Astrocyte (in vitro differentiated cells and primary cell): Measurements from ENCODE around the gene PELI2. TPM values are rescaled to one million over a fixed set of nuclear protein-coding genes. Genes with fewer than 3 reads are reported as not detected.
A peak's percentile ranks its signal among the peaks of the same experiment; 100 is the strongest.

Experiments used
- DNase-seq: peaks from one replicate; pipeline ENCODE4 v3.0.0-alpha.2; 2010; ENCODE audit warnings: low read depth
- FAIRE-seq: peaks from 2 replicates; lab custom pipeline; 2011; peaks lifted over from hg19 to GRCh38; lab: Jason Lieb, UNC
- H2AFZ ChIP-seq: 2 replicates; pipeline ENCODE4 v1.6.0; 2012; ENCODE audit warnings: low read depth, low read length, inconsistent platforms
- H3K27ac ChIP-seq: 2 replicates; pipeline ENCODE4 v1.5.1; 2011; ENCODE audit warnings: low read depth, low read length, inconsistent platforms
- H3K27me3 ChIP-seq: 2 replicates; pipeline ENCODE4 v1.6.0; 2011; ENCODE audit warnings: low read length, inconsistent platforms; ENCODE audit not compliant: insufficient read depth
- H3K36me3 ChIP-seq: 2 replicates; pipeline ENCODE4 v1.5.1; 2011; ENCODE audit warnings: low read length, inconsistent platforms; ENCODE audit not compliant: insufficient read depth
- H3K4me1 ChIP-seq: 2 replicates; pipeline ENCODE4 v1.5.1; 2011; ENCODE audit warnings: low read length, inconsistent platforms; ENCODE audit not compliant: insufficient read depth
- H3K4me2 ChIP-seq: 2 replicates; pipeline ENCODE4 v1.6.0; 2012; ENCODE audit warnings: low read length, inconsistent platforms
- H3K4me3 ChIP-seq: 2 replicates; pipeline ENCODE4 v1.5.1; 2011; ENCODE audit warnings: low read depth, mild to moderate bottlenecking, low read length, inconsistent platforms; ENCODE audit not compliant: insufficient read depth
- H3K79me2 ChIP-seq: 2 replicates; pipeline ENCODE4 v1.6.0; 2012; ENCODE audit warnings: mild to moderate bottlenecking, low read length, inconsistent platforms; ENCODE audit not compliant: insufficient read depth
- H3K9ac ChIP-seq: 2 replicates; pipeline ENCODE4 v1.6.0; 2012; ENCODE audit warnings: mild to moderate bottlenecking, low read length, inconsistent platforms
- H3K9me3 ChIP-seq: 2 replicates; pipeline ENCODE4 v1.5.1; 2012; ENCODE audit warnings: low read depth, mild to moderate bottlenecking, low read length, inconsistent platforms; ENCODE audit not compliant: insufficient read depth
- H4K20me1 ChIP-seq: 2 replicates; pipeline ENCODE4 v1.6.0; 2012; ENCODE audit warnings: low read length, inconsistent platforms; ENCODE audit not compliant: insufficient read depth
- H3K27ac Mint-ChIP-seq: one replicate; pipeline ENCODE4 v1.8.0; 2021; ENCODE audit warnings: mild to moderate bottlenecking, mixed read lengths; ENCODE audit not compliant: unreplicated experiment
- H3K27me3 Mint-ChIP-seq: one replicate; pipeline ENCODE4 v1.8.0; 2021; ENCODE audit warnings: low read depth, mixed read lengths; ENCODE audit not compliant: unreplicated experiment
- H3K36me3 Mint-ChIP-seq: one replicate; pipeline ENCODE4 v1.8.0; 2021; ENCODE audit warnings: low read depth, mixed read lengths; ENCODE audit not compliant: unreplicated experiment
- H3K4me1 Mint-ChIP-seq: one replicate; pipeline ENCODE4 v1.8.0; 2021; ENCODE audit warnings: low read depth, mixed read lengths; ENCODE audit not compliant: unreplicated experiment
- H3K4me3 Mint-ChIP-seq: one replicate; pipeline ENCODE4 v1.8.0; 2021; ENCODE audit warnings: mild to moderate bottlenecking, moderate library complexity, mixed read lengths; ENCODE audit not compliant: unreplicated experiment
- H3K9me3 Mint-ChIP-seq: one replicate; pipeline ENCODE4 v1.8.0; 2021; ENCODE audit warnings: mild to moderate bottlenecking, mixed read lengths; ENCODE audit not compliant: unreplicated experiment
- CTCF ChIP-seq: IDR thresholded peaks from 2 replicates; pipeline ENCODE4 v1.5.1; 2011; ENCODE audit warnings: low read depth, mild to moderate bottlenecking, inconsistent platforms, low read length, moderate library complexity; ENCODE audit not compliant: insufficient read depth
- EZH2 ChIP-seq: IDR thresholded peaks from 2 replicates; pipeline ENCODE4 v1.6.1; 2012; ENCODE audit warnings: mild to moderate bottlenecking, low read length, inconsistent platforms; ENCODE audit not compliant: insufficient read depth
- total RNA-seq: library from RNA; stranded (reverse); gene quantifications from 2 replicates; pipeline ENCODE4 v1.2.1, GENCODE V29; 2021

Gene PELI2
- total RNA-seq, 1 donor from 2014 or later = 5.3 TPM

DNA sequence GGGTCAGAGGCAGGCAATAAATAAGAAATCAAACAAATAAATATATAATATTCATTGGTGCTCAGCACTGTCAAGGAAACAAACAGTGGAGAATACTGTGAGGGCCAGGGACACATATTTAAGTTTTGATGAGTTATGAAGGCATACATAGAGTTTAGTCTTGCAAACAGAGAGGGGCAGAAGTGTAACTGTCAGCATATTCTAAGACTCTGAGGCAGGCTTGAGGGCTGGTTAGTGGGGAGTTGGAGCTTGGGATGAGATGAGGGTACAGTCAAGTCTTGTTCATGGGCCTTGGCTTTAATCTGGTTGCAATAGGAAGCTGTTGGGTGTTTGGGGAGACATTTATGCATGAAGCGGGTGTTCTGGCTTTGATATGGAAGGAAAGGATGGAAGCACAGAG lies 78.9 kb downstream of the PELI2 start:
- no peak overlapping the region for H3K27ac ChIP-seq
- no peak overlapping the region for H3K27ac Mint-ChIP-seq
- TF ChIP-seq CTCF (no peak), EZH2 (no peak)

DNA sequence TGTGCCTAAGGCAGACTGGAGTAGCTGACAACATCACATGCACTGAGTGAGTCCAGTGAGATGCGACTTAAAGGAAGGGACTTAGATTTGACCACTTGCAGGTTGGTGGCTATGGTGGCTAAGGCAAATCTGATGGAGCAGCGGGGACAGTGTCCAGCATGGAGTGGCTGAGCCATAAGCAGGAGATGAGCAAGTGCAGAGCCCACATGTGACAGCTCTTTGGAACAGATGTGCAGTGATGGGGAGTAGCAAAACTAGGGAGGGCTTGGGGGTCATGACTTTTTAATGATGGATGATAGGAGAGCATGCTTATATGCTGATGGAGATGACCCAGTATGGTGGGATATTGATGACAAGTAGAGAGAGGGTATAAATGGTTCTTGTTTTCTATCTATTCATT lies 80.2 kb downstream of the PELI2 start:
- peak overlapping the region; percentile 93 for H3K27ac ChIP-seq
- no peaks in the 10 kb centered on the region for H3K36me3 ChIP-seq
- Mint-ChIP-seq H3K4me1 (peaks cover 15% of the 10 kb centered on the region), H3K9me3 (no peaks in the 10 kb centered on the region), H3K27ac (no peak overlapping the region), H3K36me3 (no peaks in the 10 kb centered on the region), H3K27me3 (no peaks in the 10 kb centered on the region), H3K4me3 (no peak overlapping the region)
- H3K79me2 ChIP-seq = peaks cover 3% of the 10 kb centered on the region
- FAIRE-seq (no peak), DNase-seq (no peak)
- no peak for TF ChIP-seq CTCF
- no peak for TF ChIP-seq EZH2
- peaks cover 29% of the 10 kb centered on the region for H3K4me1 ChIP-seq
- H3K4me3 ChIP-seq = no peak overlapping the region
- no peak overlapping the region for H2AFZ ChIP-seq
- no peaks in the 10 kb centered on the region for H3K9me3 ChIP-seq
- H4K20me1 ChIP-seq = no peaks in the 10 kb centered on the region
- no peaks in the 10 kb centered on the region for H3K27me3 ChIP-seq
- H3K9ac ChIP-seq = no peak overlapping the region
- no peak overlapping the region for H3K4me2 ChIP-seq

More for the DNA sequence above, 78.9 kb downstream of the PELI2 start:
- H3K36me3 Mint-ChIP-seq = no peaks in the 10 kb centered on the region
- DNase-seq (no peak), FAIRE-seq (no peak)
- Histone ChIP-seq H3K9me3 (no peaks in the 10 kb centered on the region), H3K9ac (no peak overlapping the region), H3K4me1 (peaks cover 34% of the 10 kb centered on the region), H3K79me2 (peaks cover 3% of the 10 kb centered on the region), H3K27me3 (no peaks in the 10 kb centered on the region), H4K20me1 (no peaks in the 10 kb centered on the region), H3K36me3 (no peaks in the 10 kb centered on the region), H3K4me2 (no peak overlapping the region), H2AFZ (no peak overlapping the region), H3K4me3 (no peak overlapping the region)
- no peaks in the 10 kb centered on the region for H3K9me3 Mint-ChIP-seq
- H3K4me1 Mint-ChIP-seq = peaks cover 18% of the 10 kb centered on the region
- H3K27me3 Mint-ChIP-seq = no peaks in the 10 kb centered on the region
- no peak overlapping the region for H3K4me3 Mint-ChIP-seq

DNA sequence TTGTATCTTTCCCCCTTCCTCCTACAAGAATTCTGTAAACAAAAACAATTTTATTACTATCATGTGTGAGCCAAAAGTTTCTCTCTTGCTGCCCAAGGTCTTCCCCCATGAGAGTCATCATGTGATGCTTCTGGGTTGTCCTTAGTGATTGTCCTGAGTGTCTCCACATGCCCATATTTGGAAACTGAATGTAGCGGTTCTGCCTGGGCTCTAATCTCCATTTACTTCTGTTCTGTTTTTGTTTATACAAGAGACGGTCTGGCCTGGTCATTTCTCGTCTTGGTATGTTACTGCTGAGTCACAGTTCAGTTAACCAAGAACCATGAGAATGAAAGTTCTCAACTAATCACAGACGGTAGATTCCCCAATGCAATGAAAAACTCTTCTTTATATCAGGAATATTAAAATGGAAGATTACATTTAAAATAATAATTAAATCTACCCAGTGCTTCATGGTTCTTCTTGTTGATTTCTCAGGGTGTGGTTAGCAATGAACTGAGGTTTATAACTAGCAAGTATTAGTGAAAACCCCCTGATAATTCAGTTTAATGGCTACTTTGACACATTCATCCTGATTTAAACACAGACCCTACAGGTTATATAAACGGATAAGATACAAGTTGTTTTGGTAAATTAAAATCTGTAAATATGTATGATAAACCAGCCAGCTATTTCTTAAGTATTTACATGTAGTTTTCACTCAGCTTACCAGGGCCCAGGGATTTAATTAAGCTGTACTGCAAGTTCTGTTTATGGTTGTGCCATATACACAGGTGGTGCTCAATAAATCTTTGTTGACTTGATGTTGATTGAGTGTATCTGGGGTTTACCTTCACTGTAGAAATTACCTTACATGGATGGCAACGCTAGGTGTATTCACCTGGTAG lies 81.1 kb downstream of the PELI2 start:
- H3K4me1 Mint-ChIP-seq = peaks cover 15% of the 10 kb centered on the region
- TF ChIP-seq EZH2 = no peak
- TF ChIP-seq CTCF = no peak
- H3K9ac ChIP-seq = peak overlapping the region; percentile 57
- no peaks in the 10 kb centered on the region for H3K9me3 Mint-ChIP-seq
- peak overlapping the region; percentile 68 for H3K4me2 ChIP-seq
- FAIRE-seq = peak; percentile 82
- no peaks in the 10 kb centered on the region for H3K9me3 ChIP-seq
- no peaks in the 10 kb centered on the region for H3K27me3 ChIP-seq
- peak overlapping the region; percentile 93 for H3K27ac ChIP-seq
- H3K36me3 ChIP-seq = no peaks in the 10 kb centered on the region
- no peaks in the 10 kb centered on the region for H3K27me3 Mint-ChIP-seq
- peaks cover 27% of the 10 kb centered on the region for H3K4me1 ChIP-seq
- no peak overlapping the region for H2AFZ ChIP-seq
- peak; percentile 97 for DNase-seq
- no peak overlapping the region for H3K27ac Mint-ChIP-seq
- H3K79me2 ChIP-seq = peaks cover 3% of the 10 kb centered on the region
- H3K36me3 Mint-ChIP-seq = no peaks in the 10 kb centered on the region
- no peaks in the 10 kb centered on the region for H4K20me1 ChIP-seq
- no peak overlapping the region for H3K4me3 Mint-ChIP-seq
- no peak overlapping the region for H3K4me3 ChIP-seq
